ENCODE data around the gene MIS18A. TPM values are rescaled to one million over a fixed set of nuclear protein-coding genes. Genes with fewer than 3 reads are reported as not detected.

MIS18A gene
- total and polyA plus RNA-seq, 10 of the 15 experiments (the other 5 are each of a cell fraction or from before 2014, with no cell fraction given) = 6.5 to 48.9 (median 24.8) TPM

GRCh38 chr21:32304998-32305397, 26.1 kb upstream of the MIS18A start:
- H3K9ac ChIP-seq (ENCODE audit: control insufficient read depth, insufficient read depth, low read length) = no peak overlapping the region
- ATAC-seq (no peak), DNase-seq (ENCODE audit: low read depth, low spot score) (no peak), FAIRE-seq (no peak)
- BruUV-seq (replicated peaks) = no TSS peak
- ChIA-PET RAD21 (ENCODE audit: unreplicated experiment) (no interaction called here), SMC1A (ENCODE audit: uncharacterized antibody, unreplicated experiment) (no interaction called here), CTCF (no interaction called here), POLR2A (no interaction called here)
- no peaks in the 10 kb centered on the region for H4K20me1 ChIP-seq (ENCODE audit: control insufficient read depth, insufficient read depth)
- H3K4me2 ChIP-seq (ENCODE audit: control insufficient read depth, insufficient read depth) = no peak overlapping the region
- no peaks in the 10 kb centered on the region for H3K27me3 ChIP-seq (replicated peaks in 1 of 2; ENCODE audit: control insufficient read depth in 2 of 2, insufficient read depth in 2 of 2, low read length in 1 of 2)
- intact Hi-C loops (cut with micrococcal nuclease; ENCODE audit: unreplicated experiment) (no loop called here), in situ Hi-C loops (cut with MboI) (no loop called here)
- H3K79me2 ChIP-seq (ENCODE audit: control insufficient read depth, insufficient read depth, low read length) = no peaks in the 10 kb centered on the region
- H3K36me3 ChIP-seq (ENCODE audit: control insufficient read depth in 2 of 2, insufficient read depth in 2 of 2, low read length in 1 of 2) = peaks cover 2 to 11% of the 10 kb centered on the region in 2 experiments; a peak in 3 of 4 replicates
- no peaks in the 10 kb centered on the region for H3K9me3 ChIP-seq (replicated peaks; ENCODE audit: control insufficient read depth, insufficient read depth, low read length)
- H2AFZ ChIP-seq (ENCODE audit: control insufficient read depth, low read depth, low read length) = no peak overlapping the region
- H3K4me3 ChIP-seq = no peak overlapping the region
- TF ChIP-seq MLLT1 (IDR thresholded peaks at IDR 0.05) = no peak
- no peak for TF ChIP-seq ZNF24 (IDR thresholded peaks at IDR 0.05)
- TF ChIP-seq BHLHE40 (IDR thresholded peaks at IDR 0.05; ENCODE audit: borderline replicate concordance in 1 of 2, low read depth in 2 of 2, low read length in 1 of 2) = no peak
- TF ChIP-seq YY1 (IDR thresholded peaks at IDR 0.05; ENCODE audit: low read depth, low read length) = no peak
- no peak for TF ChIP-seq STAT1 (conservative IDR thresholded peaks at IDR 0.05)
- no peak for TF ChIP-seq PML (IDR thresholded peaks at IDR 0.05; ENCODE audit: low read length)
- TF ChIP-seq ELK1 (IDR thresholded peaks at IDR 0.05; ENCODE audit: low read depth, low read length) = no peak
- TF ChIP-seq FOXM1 (IDR thresholded peaks at IDR 0.05; ENCODE audit: low read depth, low read length) = no peak
- no peak for TF ChIP-seq SP1 (IDR thresholded peaks at IDR 0.05; ENCODE audit: low read depth, low read length)
- TF ChIP-seq JUNB (IDR thresholded peaks at IDR 0.05) = no peak
- TF ChIP-seq CBX3 (IDR thresholded peaks at IDR 0.05; ENCODE audit: borderline replicate concordance, low read depth) = no peak
- no peak for TF ChIP-seq TCF3 (IDR thresholded peaks at IDR 0.05; ENCODE audit: borderline replicate concordance, insufficient read depth, low read depth, low read length)
- no peak for TF ChIP-seq TCF7 (IDR thresholded peaks at IDR 0.05; ENCODE audit: borderline replicate concordance)
- no peak for TF ChIP-seq ESRRA (IDR thresholded peaks at IDR 0.05; ENCODE audit: low read length)
- no peak for TF ChIP-seq HSF1 (IDR thresholded peaks at IDR 0.05; ENCODE audit: low read depth, low read length)
- no peak for TF ChIP-seq CTCF (IDR thresholded peaks at IDR 0.05 in 2 of 3, conservative IDR thresholded peaks at IDR 0.05 in 1 of 3; ENCODE audit: control insufficient read depth in 2 of 3, extremely low read depth in 1 of 3, insufficient read depth in 1 of 3, low read depth in 3 of 3, low read length in 3 of 3)
- TF ChIP-seq POLR2AphosphoS5 (IDR thresholded peaks at IDR 0.05; ENCODE audit: low read length) = no peak
- no peak for TF ChIP-seq MXI1 (IDR thresholded peaks at IDR 0.05; ENCODE audit: low read depth, low read length)
- 98% methylated on average over 4 of the region's 7 CpGs for WGBS (ENCODE audit: insufficient coverage, insufficient replicate concordance, low lambda C conversion rate, missing lambda C conversion rate)
- no peak overlapping the region for H3K27ac ChIP-seq (ENCODE audit: control insufficient read depth, insufficient read depth)
- no peaks in the 10 kb centered on the region for H3K4me1 ChIP-seq (ENCODE audit: control insufficient read depth, insufficient read depth, low read length)
